Skin epidermis (tissue), 12 donors: ENCODE results near the gene PKN1.
"Not testable (repeated sequence)": the region's sequence is repeated elsewhere in the genome, so short reads cannot be mapped to it uniquely, and the experiment has no call there.

Experiments
- H3K27ac ChIP-seq, 21 experiments: fragments of 200-600 bp; sonication (generic) in 11 of 21; one replicate each; pipeline ENCODE4 v1.5.0; 2020; ENCODE audit warnings: mild to moderate bottlenecking in 3 of 21, inconsistent platforms in 2 of 21, moderate library complexity in 2 of 21
- H3K4me3 ChIP-seq, 7 experiments: fragments of 200-600 bp; sonication (generic) in 2 of 7; one replicate each; pipeline ENCODE4 v1.5.0; 2020; ENCODE audit warnings: inconsistent platforms in 2 of 7, mild to moderate bottlenecking in 2 of 7, moderate library complexity in 1 of 7

The PKN1 gene

DNA sequence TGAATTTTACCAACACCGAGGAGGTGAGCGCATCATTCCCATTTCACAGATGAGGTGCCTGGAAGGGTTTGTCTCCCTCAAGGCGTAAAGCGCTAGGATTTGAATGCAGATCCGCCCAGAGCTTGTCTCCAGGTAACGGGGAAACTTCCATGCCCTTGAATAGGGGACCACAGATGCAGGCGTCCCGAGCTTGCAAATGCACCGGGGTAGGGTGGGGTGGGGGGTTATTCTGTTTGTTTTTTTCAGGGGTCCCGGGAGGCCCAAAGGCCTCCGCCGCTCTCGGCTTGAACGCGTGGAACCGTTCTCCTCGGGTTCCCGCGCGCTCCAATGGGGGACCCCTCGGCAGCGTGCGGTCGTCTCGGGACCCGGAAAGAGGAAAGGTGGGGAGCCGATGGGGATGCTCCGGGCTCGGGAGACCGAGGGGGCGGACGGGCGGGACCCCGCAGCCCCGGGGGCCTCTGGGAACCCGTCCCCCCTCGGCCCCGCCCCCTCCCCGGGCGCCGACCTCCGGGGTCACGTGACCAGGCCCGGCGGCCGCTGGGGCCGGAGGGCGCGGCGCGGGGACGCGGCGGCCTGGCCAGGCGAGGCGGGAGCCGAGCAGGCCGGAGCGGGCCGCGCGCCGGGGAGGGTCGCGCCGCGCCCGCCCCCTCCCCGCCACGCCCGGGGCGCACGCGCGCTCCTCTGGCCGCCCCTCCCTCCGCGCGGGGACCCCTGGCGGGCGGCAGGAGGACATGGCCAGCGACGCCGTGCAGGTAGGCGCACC, at the start of gene PKN1:
PKN1 (plus strand) TSS at position 516 of the 763 bp plus-strand sequence; CDS start at position 732, 216 bp downstream.
- peak within 1 kb of the TSS; percentile 50 to 91 (median 84) for H3K27ac ChIP-seq
- H3K4me3 ChIP-seq, result peak within 1 kb of the TSS; percentile 60 to 72 (median 69)

DNA sequence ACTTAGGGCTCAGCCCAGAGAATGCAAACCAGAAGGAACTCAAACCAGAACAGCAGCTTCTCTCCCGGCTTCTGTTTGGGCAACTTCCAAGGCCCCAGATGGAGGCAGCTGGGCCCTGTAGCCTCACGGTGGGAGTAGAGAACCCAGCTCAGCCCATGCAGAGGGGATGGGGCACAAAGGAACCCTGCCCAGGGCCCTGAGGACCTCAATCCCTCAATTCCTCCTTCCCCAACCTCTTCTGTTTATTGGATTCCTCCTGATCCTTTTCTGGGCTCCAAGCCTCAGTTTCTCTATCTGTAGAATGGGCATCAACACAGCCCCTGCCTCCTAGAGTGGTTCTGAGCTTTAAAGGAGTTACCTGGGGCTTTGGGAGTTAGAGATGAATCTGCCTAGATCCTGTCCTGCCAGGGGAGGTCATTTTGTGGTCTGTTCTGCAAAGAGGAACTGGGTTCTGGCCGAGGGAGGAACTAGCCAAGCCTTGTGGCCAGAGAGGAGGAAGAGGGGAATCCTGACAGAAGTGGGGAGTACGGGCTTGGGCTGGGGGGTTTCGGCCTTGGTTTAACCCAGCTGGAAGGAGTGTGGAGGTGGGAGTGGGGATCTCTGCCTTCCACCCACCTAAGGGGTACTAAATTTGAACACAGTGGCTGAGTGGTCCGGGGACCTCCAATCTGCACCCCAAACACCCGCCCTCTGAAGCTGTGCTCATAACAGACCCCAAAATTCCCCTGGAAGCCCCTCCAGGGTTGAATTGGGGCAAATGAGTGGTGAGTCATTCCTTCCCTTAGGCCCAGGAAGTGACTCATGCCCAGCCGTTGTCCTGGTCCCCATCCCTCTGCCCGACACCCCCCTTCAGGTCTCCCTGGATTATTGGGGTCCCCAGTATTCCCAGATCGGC, 49.2 kb upstream of the PKN1 start:
- Histone ChIP-seq H3K27ac (peak overlapping the region in 20 of 21 experiments; percentile 45 to 97 (median 88)), H3K4me3 (peak overlapping the region; percentile 15 to 64 (median 51))

DNA sequence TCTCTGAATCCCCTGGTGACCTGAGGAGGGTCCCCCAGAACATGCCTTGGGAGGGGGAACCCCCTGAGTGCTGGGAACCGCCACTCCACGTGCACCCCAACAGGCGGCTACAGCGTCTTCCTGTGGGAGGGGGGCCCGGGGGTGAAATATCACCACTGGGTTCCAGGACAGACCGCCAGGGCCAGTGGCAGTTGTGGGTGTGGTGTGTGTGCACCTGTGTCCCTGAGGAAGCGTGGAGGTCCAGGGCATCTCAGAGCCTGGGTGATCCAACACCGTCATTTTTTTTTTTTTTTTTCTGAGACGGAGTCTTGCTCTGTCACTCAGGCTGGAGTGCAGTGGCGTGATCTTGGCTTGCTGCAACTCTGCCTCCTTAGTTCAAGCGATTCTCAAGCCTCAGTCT, 47.6 kb upstream of the PKN1 start:
- peak overlapping the region in 9 of 21 experiments; percentile 14 to 97 (median 90) for H3K27ac ChIP-seq
- no peak overlapping the region for H3K4me3 ChIP-seq

DNA sequence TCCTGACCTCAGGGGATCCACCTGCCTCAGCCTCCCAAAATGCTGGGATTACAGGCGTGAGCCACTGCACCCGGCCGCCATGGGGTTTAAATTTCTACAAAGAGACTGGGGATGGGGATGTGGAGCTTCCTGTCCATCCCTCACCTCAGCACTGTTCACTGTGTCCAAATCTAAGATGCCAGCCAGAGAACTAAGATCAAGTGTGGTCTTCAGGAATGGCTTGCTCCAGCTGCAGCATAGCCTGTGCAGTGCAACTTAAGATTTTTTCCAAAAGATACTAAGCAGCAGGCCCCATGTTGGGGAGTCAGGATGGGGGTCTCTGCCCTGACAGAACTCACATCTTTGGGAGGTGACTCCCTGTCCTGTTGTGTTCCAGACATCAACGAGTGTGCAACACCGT, 42.6 kb upstream of the PKN1 start:
- no peak overlapping the region for H3K4me3 ChIP-seq
- H3K27ac ChIP-seq, result no peak overlapping the region

- H3K4me3 ChIP-seq, result no peak overlapping the region
- no peak overlapping the region for H3K27ac ChIP-seq
Measured at GRCh38 chr19:14391156-14391821, 41.8 kb upstream of the PKN1 start.

- Histone ChIP-seq H3K4me3 (no peak overlapping the region), H3K27ac (no peak overlapping the region)
Measured at GRCh38 chr19:14393329-14393728, 39.8 kb upstream of the PKN1 start.

GRCh38 chr19:14394167-14394566, 38.9 kb upstream of the PKN1 start:
- peak overlapping the region in 1 of 21 experiments; percentile 20 for H3K27ac ChIP-seq
- H3K4me3 ChIP-seq, result no peak overlapping the region

GRCh38 chr19:14395262-14395661, 37.8 kb upstream of the PKN1 start:
- Histone ChIP-seq H3K27ac (peak overlapping the region in 6 of 21 experiments; percentile 0 to 54 (median 32)), H3K4me3 (no peak overlapping the region)

- H3K4me3 ChIP-seq, result no peak overlapping the region
- H3K27ac ChIP-seq, result peak overlapping the region in 6 of 21 experiments; percentile 0 to 54 (median 32)
Measured at GRCh38 chr19:14395710-14396336, 37.3 kb upstream of the PKN1 start.

DNA sequence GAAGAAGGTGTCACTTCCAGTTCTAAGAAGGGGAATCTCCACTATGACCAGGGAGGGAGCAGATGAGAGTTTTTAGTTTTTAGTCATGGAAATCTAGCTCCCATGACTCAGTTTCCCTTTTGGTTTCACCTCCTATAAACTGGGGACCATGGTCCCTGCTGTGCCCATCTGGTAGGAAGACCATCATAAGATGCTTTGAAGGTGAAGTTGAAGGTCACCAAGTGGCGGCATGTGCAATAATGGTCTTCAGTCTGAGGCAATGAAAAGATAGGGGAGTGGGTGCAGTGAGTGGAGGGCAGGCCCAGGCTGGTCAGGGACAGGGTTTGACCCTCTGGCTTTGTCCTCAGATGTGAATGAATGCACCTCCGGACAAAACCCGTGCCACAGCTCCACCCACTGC, 36.4 kb upstream of the PKN1 start:
- not testable (repeated sequence) for H3K27ac ChIP-seq, H3K4me3 ChIP-seq

GRCh38 chr19:14397168-14397567, 35.9 kb upstream of the PKN1 start:
- H3K4me3 ChIP-seq, H3K27ac ChIP-seq: not testable (repeated sequence)

- Histone ChIP-seq H3K4me3 (no peak overlapping the region), H3K27ac (no peak overlapping the region)
Measured at GRCh38 chr19:14400951-14401431, 32.1 kb upstream of the PKN1 start.

DNA sequence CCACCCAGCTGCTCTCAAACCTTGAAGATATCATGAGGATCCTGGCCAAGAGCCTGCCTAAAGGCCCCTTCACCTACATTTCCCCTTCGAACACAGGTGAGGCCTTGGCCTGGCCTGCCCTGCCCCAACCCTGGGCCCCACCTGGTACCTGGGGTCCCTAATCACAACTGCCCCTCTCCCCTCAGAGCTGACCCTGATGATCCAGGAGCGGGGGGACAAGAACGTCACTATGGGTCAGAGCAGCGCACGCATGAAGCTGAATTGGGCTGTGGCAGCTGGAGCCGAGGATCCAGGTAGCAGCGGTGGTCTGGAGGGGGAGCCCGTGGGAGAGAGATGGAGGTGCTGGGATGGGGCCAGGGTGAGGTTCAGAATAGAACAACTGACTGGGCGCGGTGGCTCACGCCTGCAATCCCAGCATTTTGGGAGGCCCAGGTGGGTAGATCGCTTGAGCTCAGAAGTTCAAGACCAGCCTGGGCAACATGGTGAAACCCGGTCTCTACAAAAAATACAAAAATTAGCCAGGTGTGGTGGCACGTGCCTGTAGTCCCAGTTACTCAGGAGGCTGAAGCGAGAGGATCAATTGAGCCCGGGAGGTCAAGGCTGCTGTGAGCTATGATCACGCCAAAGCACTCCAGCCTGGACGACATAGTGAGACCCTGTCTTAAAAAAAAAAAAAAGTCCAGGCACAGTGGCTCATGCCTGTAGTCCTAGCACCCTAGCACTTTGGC, 31.5 kb upstream of the PKN1 start:
- Histone ChIP-seq H3K27ac (peak overlapping the region in 4 of 21 experiments; percentile 11 to 50 (median 24)), H3K4me3 (no peak overlapping the region)

DNA sequence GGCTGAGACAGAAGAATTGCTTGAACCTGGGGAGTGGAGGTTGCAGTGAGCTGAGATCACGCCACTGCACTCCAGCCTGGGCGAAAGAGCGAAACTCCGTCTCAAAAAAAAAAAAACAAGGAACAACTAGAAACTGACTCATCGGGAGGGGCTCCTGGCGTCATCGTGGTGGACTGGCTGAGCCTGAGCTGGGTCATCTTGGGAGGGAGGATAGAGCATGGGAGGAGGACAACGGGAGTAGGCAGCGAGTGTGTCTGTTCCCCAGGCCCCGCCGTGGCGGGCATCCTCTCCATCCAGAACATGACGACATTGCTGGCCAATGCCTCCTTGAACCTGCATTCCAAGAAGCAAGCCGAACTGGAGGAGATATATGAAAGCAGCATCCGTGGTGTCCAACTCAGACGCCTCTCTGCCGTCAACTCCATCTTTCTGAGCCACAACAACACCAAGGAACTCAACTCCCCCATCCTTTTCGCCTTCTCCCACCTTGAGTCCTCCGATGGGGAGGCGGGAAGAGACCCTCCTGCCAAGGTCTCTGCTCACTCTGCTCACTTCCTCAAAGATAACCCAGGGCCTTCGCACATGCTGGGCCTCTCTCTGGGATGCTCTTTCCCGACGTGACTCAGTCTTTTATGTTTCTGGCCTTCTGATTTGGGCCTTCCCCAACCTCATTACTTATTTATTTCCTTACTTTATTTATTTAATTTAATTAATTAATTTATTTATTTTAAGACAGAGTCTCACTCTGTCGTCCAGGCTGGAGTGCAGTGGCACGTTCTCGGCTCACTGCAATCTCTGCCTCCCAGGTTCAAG, 30.6 kb upstream of the PKN1 start:
- Histone ChIP-seq H3K4me3 (no peak overlapping the region), H3K27ac (peak overlapping the region in 7 of 21 experiments; percentile 11 to 54 (median 24))

DNA sequence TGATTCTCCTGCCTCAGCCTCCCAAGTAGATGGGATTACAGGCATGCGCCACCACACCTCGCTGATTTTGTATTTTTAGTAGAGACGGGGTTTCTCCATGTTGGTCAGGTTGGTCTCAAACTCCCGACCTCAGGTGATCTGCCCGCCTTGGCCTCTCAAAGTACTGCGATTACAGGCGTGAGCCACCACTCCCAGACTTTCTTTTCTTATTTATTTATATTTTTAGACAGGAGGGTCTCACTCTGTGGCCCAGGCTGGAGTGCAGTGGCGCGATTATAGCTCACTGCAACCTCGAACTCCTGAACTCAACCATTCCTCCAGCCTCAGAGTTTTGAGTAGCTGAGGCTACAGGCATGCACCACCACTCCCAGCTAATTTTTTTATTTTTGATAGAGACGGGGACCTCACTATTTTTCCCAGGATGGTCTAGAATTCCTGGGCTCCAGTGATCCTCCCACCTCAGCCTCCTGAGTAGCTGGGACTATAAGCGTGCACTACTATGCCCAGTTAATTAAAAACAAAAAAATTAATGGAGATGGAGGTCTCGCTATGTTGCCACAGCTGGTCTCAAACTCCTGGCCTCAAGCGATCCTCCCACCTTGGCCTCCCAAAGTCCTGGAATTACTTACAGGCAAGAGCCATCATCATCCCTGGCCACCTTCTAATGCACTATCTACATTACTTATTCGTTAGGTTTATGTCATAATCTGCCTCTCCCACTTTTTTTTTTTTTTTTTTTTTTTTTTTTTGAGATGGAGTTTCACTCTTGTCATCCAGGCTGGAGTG, 29.8 kb upstream of the PKN1 start:
- H3K27ac ChIP-seq, result peak overlapping the region in 1 of 21 experiments; percentile 54
- not testable (repeated sequence) for H3K4me3 ChIP-seq

- no peak overlapping the region for H3K4me3 ChIP-seq
- H3K27ac ChIP-seq, result no peak overlapping the region
Measured at GRCh38 chr19:14404312-14404711, 28.8 kb upstream of the PKN1 start.

DNA sequence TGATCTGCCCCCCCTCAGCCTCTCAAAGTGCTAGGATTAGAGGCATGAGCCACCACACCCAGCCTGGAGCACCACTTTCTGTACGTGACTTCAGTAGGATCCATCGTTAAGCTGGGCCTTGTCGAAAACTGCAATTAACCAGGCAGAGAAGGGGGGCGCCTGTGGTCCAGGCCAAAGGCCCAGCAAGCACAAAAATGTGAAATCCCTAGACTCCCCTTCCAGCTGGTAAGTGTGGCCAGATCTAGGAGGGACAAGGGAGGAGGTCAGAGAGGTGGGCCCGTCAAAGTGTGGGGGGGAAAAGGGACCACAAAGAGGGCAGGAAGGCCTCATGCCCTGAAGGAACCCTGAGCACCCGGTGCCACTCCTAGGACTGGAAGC, 27.7 kb upstream of the PKN1 start:
- H3K27ac ChIP-seq, result no peak overlapping the region

More for the DNA sequence above, 27.7 kb upstream of the PKN1 start:
- H3K4me3 ChIP-seq, result no peak overlapping the region
